Measurements from ENCODE around the gene APBB2. TPM values are rescaled to one million over a fixed set of nuclear protein-coding genes. Genes with fewer than 3 reads are reported as not detected.
"Not testable (repeated sequence)": the region's sequence is repeated elsewhere in the genome, so short reads cannot be mapped to it uniquely, and the experiment has no call there.

The APBB2 gene
- total RNA-seq, 2 donors from 2014 or later, result 0.60 to 0.65 TPM

- Mint-ChIP-seq H3K36me3 (ENCODE audit: low read depth) (no peaks in the 10 kb centered on the region), H3K27ac (no peak overlapping the region), H3K27me3 (peaks cover 14% of the 10 kb centered on the region), H3K4me3 (no peak overlapping the region), H3K4me1 (no peaks in the 10 kb centered on the region)
- no peak for DNase-seq
- H3K9me3 ChIP-seq (ENCODE audit: control insufficient read depth, low read length, poor library complexity, severe bottlenecking), result no peaks in the 10 kb centered on the region
- ATAC-seq, result no peak
Observed at GRCh38 chr4:41057467-41057866, 156.9 kb downstream of the APBB2 start.

GRCh38 chr4:41052287-41052686, 162.1 kb downstream of the APBB2 start:
- DNase-seq, result no peak
- no peak overlapping the region for H3K4me3 Mint-ChIP-seq
- H3K27ac Mint-ChIP-seq, result no peak overlapping the region
- H3K4me1 Mint-ChIP-seq, result no peaks in the 10 kb centered on the region
- no peaks in the 10 kb centered on the region for H3K36me3 Mint-ChIP-seq (ENCODE audit: low read depth)
- peaks cover 23% of the 10 kb centered on the region for H3K27me3 Mint-ChIP-seq
- H3K9me3 ChIP-seq (ENCODE audit: control insufficient read depth, low read length, poor library complexity, severe bottlenecking), result no peaks in the 10 kb centered on the region
- no peak for ATAC-seq

- DNase-seq (no peak), ATAC-seq (no peak)
- H3K27me3 Mint-ChIP-seq, result peaks cover 16% of the 10 kb centered on the region
- no peaks in the 10 kb centered on the region for H3K4me1 Mint-ChIP-seq
- no peak overlapping the region for H3K4me3 Mint-ChIP-seq
- H3K27ac Mint-ChIP-seq, result no peak overlapping the region
- H3K9me3 ChIP-seq (ENCODE audit: control insufficient read depth, low read length, poor library complexity, severe bottlenecking), result no peaks in the 10 kb centered on the region
- no peaks in the 10 kb centered on the region for H3K36me3 Mint-ChIP-seq (ENCODE audit: low read depth)
Observed at GRCh38 chr4:41050880-41051775, 163.2 kb downstream of the APBB2 start.

- no peaks in the 10 kb centered on the region for H3K36me3 Mint-ChIP-seq (ENCODE audit: low read depth)
Observed at GRCh38 chr4:41050116-41050515, 164.2 kb downstream of the APBB2 start.

GRCh38 chr4:41049176-41049575, 165.2 kb downstream of the APBB2 start:
- not testable (repeated sequence) for ATAC-seq; H3K9me3 ChIP-seq (ENCODE audit: control insufficient read depth, low read length, poor library complexity, severe bottlenecking); H3K4me1 Mint-ChIP-seq; H3K4me3 Mint-ChIP-seq; H3K36me3 Mint-ChIP-seq (ENCODE audit: low read depth); DNase-seq; H3K27ac Mint-ChIP-seq; H3K27me3 Mint-ChIP-seq

More at GRCh38 chr4:41050116-41050515, 164.2 kb downstream of the APBB2 start:
- ATAC-seq (no peak), DNase-seq (no peak)
- H3K4me1 Mint-ChIP-seq, result no peaks in the 10 kb centered on the region
- no peak overlapping the region for H3K27ac Mint-ChIP-seq
- H3K27me3 Mint-ChIP-seq, result peaks cover 9% of the 10 kb centered on the region
- H3K4me3 Mint-ChIP-seq, result no peak overlapping the region
- no peaks in the 10 kb centered on the region for H3K9me3 ChIP-seq (ENCODE audit: control insufficient read depth, low read length, poor library complexity, severe bottlenecking)

- no peak overlapping the region for H3K4me3 Mint-ChIP-seq
- DNase-seq, result no peak
- no peaks in the 10 kb centered on the region for H3K36me3 Mint-ChIP-seq (ENCODE audit: low read depth)
Observed at GRCh38 chr4:41044791-41045190, 169.6 kb downstream of the APBB2 start.

GRCh38 chr4:41044165-41044564, 170.2 kb downstream of the APBB2 start:
- H3K9me3 ChIP-seq (ENCODE audit: control insufficient read depth, low read length, poor library complexity, severe bottlenecking), result no peaks in the 10 kb centered on the region
- DNase-seq (no peak), ATAC-seq (no peak)
- H3K27me3 Mint-ChIP-seq, result no peaks in the 10 kb centered on the region
- no peaks in the 10 kb centered on the region for H3K4me1 Mint-ChIP-seq
- H3K36me3 Mint-ChIP-seq (ENCODE audit: low read depth), result no peaks in the 10 kb centered on the region
- H3K4me3 Mint-ChIP-seq, result no peak overlapping the region
- H3K27ac Mint-ChIP-seq, result no peak overlapping the region

More at GRCh38 chr4:41044791-41045190, 169.6 kb downstream of the APBB2 start:
- Mint-ChIP-seq H3K27ac (no peak overlapping the region), H3K27me3 (no peaks in the 10 kb centered on the region), H3K4me1 (no peaks in the 10 kb centered on the region)
- H3K9me3 ChIP-seq (ENCODE audit: control insufficient read depth, low read length, poor library complexity, severe bottlenecking), result no peaks in the 10 kb centered on the region
- no peak for ATAC-seq

GRCh38 chr4:41043465-41043864, 170.9 kb downstream of the APBB2 start:
- Mint-ChIP-seq H3K4me1 (no peaks in the 10 kb centered on the region), H3K36me3 (ENCODE audit: low read depth) (no peaks in the 10 kb centered on the region), H3K27ac (no peak overlapping the region), H3K4me3 (no peak overlapping the region), H3K27me3 (no peaks in the 10 kb centered on the region)
- no peak for ATAC-seq
- no peak for DNase-seq
- no peaks in the 10 kb centered on the region for H3K9me3 ChIP-seq (ENCODE audit: control insufficient read depth, low read length, poor library complexity, severe bottlenecking)

- Mint-ChIP-seq H3K36me3 (ENCODE audit: low read depth) (no peaks in the 10 kb centered on the region), H3K27ac (no peak overlapping the region), H3K27me3 (no peaks in the 10 kb centered on the region), H3K4me1 (no peaks in the 10 kb centered on the region), H3K4me3 (no peak overlapping the region)
- no peak for ATAC-seq
- DNase-seq, result no peak
- H3K9me3 ChIP-seq (ENCODE audit: control insufficient read depth, low read length, poor library complexity, severe bottlenecking), result no peaks in the 10 kb centered on the region
Observed at GRCh38 chr4:41041551-41041950, 172.8 kb downstream of the APBB2 start.

- Mint-ChIP-seq H3K4me1 (no peaks in the 10 kb centered on the region), H3K4me3 (no peak overlapping the region)
- no peak for DNase-seq
Observed at GRCh38 chr4:41039317-41039716, 175.0 kb downstream of the APBB2 start.

GRCh38 chr4:41038304-41038703, 176.0 kb downstream of the APBB2 start:
- Mint-ChIP-seq H3K4me3 (no peak overlapping the region), H3K36me3 (ENCODE audit: low read depth) (no peaks in the 10 kb centered on the region), H3K4me1 (no peaks in the 10 kb centered on the region), H3K27me3 (no peaks in the 10 kb centered on the region), H3K27ac (no peak overlapping the region)
- H3K9me3 ChIP-seq (ENCODE audit: control insufficient read depth, low read length, poor library complexity, severe bottlenecking), result no peaks in the 10 kb centered on the region
- ATAC-seq (no peak), DNase-seq (no peak)

More at GRCh38 chr4:41039317-41039716, 175.0 kb downstream of the APBB2 start:
- Mint-ChIP-seq H3K27me3 (no peaks in the 10 kb centered on the region), H3K36me3 (ENCODE audit: low read depth) (no peaks in the 10 kb centered on the region), H3K27ac (no peak overlapping the region)
- ATAC-seq, result no peak
- no peaks in the 10 kb centered on the region for H3K9me3 ChIP-seq (ENCODE audit: control insufficient read depth, low read length, poor library complexity, severe bottlenecking)

GRCh38 chr4:41029098-41029497, 185.2 kb downstream of the APBB2 start:
- Mint-ChIP-seq H3K4me3 (no peak overlapping the region), H3K27me3 (no peaks in the 10 kb centered on the region), H3K27ac (no peak overlapping the region), H3K36me3 (ENCODE audit: low read depth) (no peaks in the 10 kb centered on the region), H3K4me1 (no peaks in the 10 kb centered on the region)
- H3K9me3 ChIP-seq (ENCODE audit: control insufficient read depth, low read length, poor library complexity, severe bottlenecking), result no peaks in the 10 kb centered on the region
- ATAC-seq, result no peak
- no peak for DNase-seq

- Mint-ChIP-seq H3K27me3 (no peaks in the 10 kb centered on the region), H3K4me1 (no peaks in the 10 kb centered on the region), H3K36me3 (ENCODE audit: low read depth) (no peaks in the 10 kb centered on the region), H3K4me3 (no peak overlapping the region), H3K27ac (no peak overlapping the region)
- DNase-seq (no peak), ATAC-seq (no peak)
- no peaks in the 10 kb centered on the region for H3K9me3 ChIP-seq (ENCODE audit: control insufficient read depth, low read length, poor library complexity, severe bottlenecking)
Observed at GRCh38 chr4:41028392-41029076, 185.8 kb downstream of the APBB2 start.
